ENCODE results near the gene FES.
"Not testable (repeated sequence)": the region's sequence is repeated elsewhere in the genome, so short reads cannot be mapped to it uniquely, and the experiment has no call there.

Gene FES

GRCh38 chr15:90873488-90873997 is 10.8 kb upstream of the FES start:
- DNase-seq (ENCODE audit: extremely low spot score): no peak
- CTCF ChIA-PET: interaction anchor here (0.6 to 2.1 kb wide), 3 partner anchors 12 to 232 kb away, joined by 3 to 17 read pairs (median 7); partner anchors contain the start of gene UNC45A
- TF ChIP-seq ARNT (IDR thresholded peaks at IDR 0.05) (no peak), ZNF384 (IDR thresholded peaks at IDR 0.05) (no peak), BHLHE40 (IDR thresholded peaks at IDR 0.05; ENCODE audit: borderline replicate concordance) (no peak), TARDBP (IDR thresholded peaks at IDR 0.05) (no peak)
- POLR2A ChIA-PET: interaction anchor here (1.1 to 1.9 kb wide), 3 partner anchors 15 to 156 kb away, joined by 3 to 10 read pairs (median 4); partner anchors contain the start of gene BLM

- ChIA-PET CTCF (interaction anchor here (0.5 to 2.1 kb wide), 4 partner anchors 11 to 113 kb away, joined by 3 to 17 read pairs (median 4); partner anchors contain the start of gene UNC45A), POLR2A (interaction anchor here (1.1 to 1.9 kb wide), 3 partner anchors 14 to 157 kb away, joined by 3 to 10 read pairs (median 4); partner anchors contain the start of gene BLM)
- no peak for TF ChIP-seq TARDBP (IDR thresholded peaks at IDR 0.05)
- TF ChIP-seq ARNT (IDR thresholded peaks at IDR 0.05): no peak
- TF ChIP-seq, protein P1, sequence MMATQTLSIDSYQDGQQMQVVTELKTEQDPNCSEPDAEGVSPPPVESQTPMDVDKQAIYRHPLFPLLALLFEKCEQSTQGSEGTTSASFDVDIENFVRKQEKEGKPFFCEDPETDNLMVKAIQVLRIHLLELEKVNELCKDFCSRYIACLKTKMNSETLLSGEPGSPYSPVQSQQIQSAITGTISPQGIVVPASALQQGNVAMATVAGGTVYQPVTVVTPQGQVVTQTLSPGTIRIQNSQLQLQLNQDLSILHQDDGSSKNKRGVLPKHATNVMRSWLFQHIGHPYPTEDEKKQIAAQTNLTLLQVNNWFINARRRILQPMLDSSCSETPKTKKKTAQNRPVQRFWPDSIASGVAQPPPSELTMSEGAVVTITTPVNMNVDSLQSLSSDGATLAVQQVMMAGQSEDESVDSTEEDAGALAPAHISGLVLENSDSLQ (IDR thresholded peaks at IDR 0.05): no peak
- TF ChIP-seq L3MBTL2 (conservative IDR thresholded peaks at IDR 0.05): no peak
- TF ChIP-seq BHLHE40 (IDR thresholded peaks at IDR 0.05; ENCODE audit: borderline replicate concordance): no peak
- TF ChIP-seq SP1 (IDR thresholded peaks at IDR 0.05): no peak
- TF ChIP-seq ELF4 (IDR thresholded peaks at IDR 0.05): no peak
- TF ChIP-seq CTBP1 (IDR thresholded peaks at IDR 0.05; ENCODE audit: borderline replicate concordance): no peak
- TF ChIP-seq FOXA1 (IDR thresholded peaks at IDR 0.05): no peak
- TF ChIP-seq FOXK2 (IDR thresholded peaks at IDR 0.05): no peak
- no peak for TF ChIP-seq SUZ12 (IDR thresholded peaks at IDR 0.05)
- no peak for DNase-seq (ENCODE audit: extremely low spot score)
Measured at GRCh38 chr15:90873998-90874605, 10.2 kb upstream of the FES start.

DNA sequence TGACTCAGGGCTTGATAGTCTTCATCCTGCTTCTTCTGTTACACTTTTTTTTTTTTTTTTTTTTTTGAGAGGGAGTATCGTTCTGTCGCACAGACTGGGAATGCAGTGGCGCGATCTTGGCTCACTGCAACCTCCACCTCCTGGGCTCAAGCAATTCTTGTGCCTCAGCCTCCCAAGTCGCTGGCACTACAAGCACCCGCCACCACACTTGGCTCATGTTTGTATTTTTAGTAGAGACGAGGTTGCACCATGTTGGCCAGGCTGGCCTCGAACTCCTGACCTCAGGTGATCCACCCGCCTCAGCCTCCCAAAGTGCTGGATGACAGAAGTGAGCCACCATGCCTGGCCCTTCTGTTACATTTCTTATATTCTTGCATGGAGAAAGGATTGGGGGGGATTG is 9.3 kb upstream of the FES start:
- CTCF ChIA-PET: interaction anchor here (0.5 to 0.6 kb wide), 2 partner anchors 44 to 114 kb away, joined by 3 to 6 read pairs; no protein-coding TSS in a partner anchor
- DNase-seq (ENCODE audit: extremely low spot score); POLR2A ChIA-PET: not testable (repeated sequence)

DNA sequence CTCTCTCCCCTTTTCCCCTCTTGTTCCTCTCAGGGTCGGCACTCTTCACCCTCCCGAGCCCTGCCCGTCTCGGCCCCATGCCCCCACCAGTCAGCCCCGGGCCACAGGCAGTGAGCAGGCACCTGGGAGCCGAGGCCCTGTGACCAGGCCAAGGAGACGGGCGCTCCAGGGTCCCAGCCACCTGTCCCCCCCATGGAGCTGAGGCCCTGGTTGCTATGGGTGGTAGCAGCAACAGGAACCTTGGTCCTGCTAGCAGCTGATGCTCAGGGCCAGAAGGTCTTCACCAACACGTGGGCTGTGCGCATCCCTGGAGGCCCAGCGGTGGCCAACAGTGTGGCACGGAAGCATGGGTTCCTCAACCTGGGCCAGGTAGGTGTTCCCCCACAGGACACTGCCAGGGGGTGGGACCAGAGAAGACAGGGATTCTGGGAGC is 8.7 kb upstream of the FES start:
- ChIA-PET POLR2A (no interaction called here), CTCF (no interaction called here)
- DNase-seq (ENCODE audit: extremely low spot score): no peak
- TF ChIP-seq FOXM1 (IDR thresholded peaks at IDR 0.05; ENCODE audit: borderline replicate concordance) (no peak), L3MBTL2 (conservative IDR thresholded peaks at IDR 0.05) (no peak), NFRKB (IDR thresholded peaks at IDR 0.05) (no peak), FOXA1 (IDR thresholded peaks at IDR 0.05) (no peak), BHLHE40 (IDR thresholded peaks at IDR 0.05; ENCODE audit: borderline replicate concordance) (no peak), ARNT (IDR thresholded peaks at IDR 0.05) (no peak), TARDBP (IDR thresholded peaks at IDR 0.05) (no peak), FOXK2 (IDR thresholded peaks at IDR 0.05) (no peak), CTBP1 (IDR thresholded peaks at IDR 0.05; ENCODE audit: borderline replicate concordance) (no peak)

DNA sequence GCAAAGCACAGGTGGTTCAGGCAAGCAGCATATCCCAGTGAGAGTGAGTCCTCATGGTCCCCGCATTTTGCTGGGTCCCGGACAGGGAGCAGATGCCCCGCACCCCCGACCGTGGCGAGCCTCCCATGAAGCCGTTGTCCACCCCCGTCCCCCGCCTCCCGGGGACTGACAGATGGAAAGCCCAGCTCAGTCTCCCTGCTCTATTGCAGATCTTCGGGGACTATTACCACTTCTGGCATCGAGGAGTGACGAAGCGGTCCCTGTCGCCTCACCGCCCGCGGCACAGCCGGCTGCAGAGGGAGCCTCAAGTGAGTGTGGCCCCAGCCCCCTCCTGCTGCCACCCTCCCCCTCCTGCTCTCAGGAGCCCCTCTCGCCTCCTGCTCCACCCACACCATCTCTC is 8.3 kb upstream of the FES start:
- TF ChIP-seq FOXK2 (IDR thresholded peaks at IDR 0.05): no peak
- POLR2A ChIA-PET: no interaction called here
- CTCF ChIA-PET: no interaction called here
- DNase-seq (ENCODE audit: extremely low spot score): no peak

GRCh38 chr15:90876512-90877170 is 7.7 kb upstream of the FES start:
- TF ChIP-seq ZNF384 (IDR thresholded peaks at IDR 0.05): no peak
- no peak for TF ChIP-seq FOXA1 (IDR thresholded peaks at IDR 0.05)
- CTCF ChIA-PET: no interaction called here
- no peak for DNase-seq (ENCODE audit: extremely low spot score)
- POLR2A ChIA-PET: no interaction called here

DNA sequence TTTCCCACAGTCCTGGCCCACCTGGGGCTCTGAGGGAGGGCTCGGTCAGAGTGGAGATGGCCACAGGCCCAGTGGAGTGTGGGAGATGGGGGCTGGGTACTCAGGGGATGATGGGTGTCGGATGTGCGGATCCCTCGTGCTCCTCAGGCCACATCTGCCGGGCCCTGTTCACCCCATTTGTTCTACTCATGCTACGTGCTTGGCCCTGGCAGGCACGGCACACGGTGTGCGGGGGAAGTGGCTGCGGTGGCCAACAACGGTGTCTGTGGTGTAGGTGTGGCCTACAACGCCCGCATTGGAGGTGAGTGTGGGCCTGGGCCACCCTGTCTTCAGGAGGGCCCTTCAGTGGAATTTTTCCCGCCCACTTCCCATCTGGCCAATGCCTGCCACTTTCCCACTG is 7.0 kb upstream of the FES start:
- CTCF ChIA-PET: no interaction called here
- no peak for TF ChIP-seq NFRKB (IDR thresholded peaks at IDR 0.05)
- TF ChIP-seq TARDBP (IDR thresholded peaks at IDR 0.05): no peak
- no peak for TF ChIP-seq SP1 (IDR thresholded peaks at IDR 0.05)
- TF ChIP-seq FOXA1 (IDR thresholded peaks at IDR 0.05): no peak
- TF ChIP-seq FOXK2 (IDR thresholded peaks at IDR 0.05): no peak
- no peak for TF ChIP-seq ARNT (IDR thresholded peaks at IDR 0.05)
- TF ChIP-seq L3MBTL2 (conservative IDR thresholded peaks at IDR 0.05): no peak
- TF ChIP-seq FOXM1 (IDR thresholded peaks at IDR 0.05; ENCODE audit: borderline replicate concordance): no peak
- TF ChIP-seq, protein P1 (IDR thresholded peaks at IDR 0.05): no peak
- TF ChIP-seq CTBP1 (IDR thresholded peaks at IDR 0.05; ENCODE audit: borderline replicate concordance): no peak
- POLR2A ChIA-PET: no interaction called here
- DNase-seq (ENCODE audit: extremely low spot score): no peak

DNA sequence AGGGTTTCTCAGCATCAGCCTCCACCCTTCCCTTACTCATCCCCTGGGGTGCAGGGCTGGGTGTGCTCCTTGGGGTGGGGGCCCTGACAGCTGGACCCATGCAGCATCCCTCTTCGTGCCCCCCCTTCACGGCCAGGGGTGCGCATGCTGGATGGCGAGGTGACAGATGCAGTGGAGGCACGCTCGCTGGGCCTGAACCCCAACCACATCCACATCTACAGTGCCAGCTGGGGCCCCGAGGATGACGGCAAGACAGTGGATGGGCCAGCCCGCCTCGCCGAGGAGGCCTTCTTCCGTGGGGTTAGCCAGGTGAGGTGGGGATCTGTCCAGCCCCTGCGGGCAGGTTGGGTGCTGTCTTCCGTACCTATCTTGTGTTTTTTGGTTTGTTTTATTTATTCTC is 6.3 kb upstream of the FES start:
- ChIA-PET CTCF (no interaction called here), POLR2A (no interaction called here)
- no peak for DNase-seq (ENCODE audit: extremely low spot score)
- TF ChIP-seq FOXK2 (IDR thresholded peaks at IDR 0.05): no peak

Data from HEK293T (cell line).